ENCODE data around the gene PCAT7.

PCAT7 gene

GRCh38 chr9:94603259-94604160, 48.6 kb downstream of the PCAT7 start:
- peak; percentile 25 for DNase-seq (ENCODE audit: low spot score)

GRCh38 chr9:94606646-94607422, 52.0 kb downstream of the PCAT7 start:
- no peak for DNase-seq (ENCODE audit: low spot score)

DNA sequence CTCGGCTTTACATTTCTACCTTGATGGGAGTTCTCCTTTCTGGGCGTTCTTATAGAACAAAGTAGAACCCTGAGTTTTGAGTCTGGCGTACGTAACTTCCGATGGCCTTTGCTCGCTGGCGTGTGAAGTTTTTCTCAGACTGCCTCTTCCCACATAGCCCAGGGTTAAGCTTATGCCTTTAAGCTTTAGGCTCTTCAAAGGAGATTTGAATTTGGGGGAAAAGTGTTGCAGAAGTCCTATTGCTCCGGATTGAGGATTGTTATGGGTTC, 52.5 kb downstream of the PCAT7 start:
- no peak for DNase-seq (ENCODE audit: low spot score)

DNA sequence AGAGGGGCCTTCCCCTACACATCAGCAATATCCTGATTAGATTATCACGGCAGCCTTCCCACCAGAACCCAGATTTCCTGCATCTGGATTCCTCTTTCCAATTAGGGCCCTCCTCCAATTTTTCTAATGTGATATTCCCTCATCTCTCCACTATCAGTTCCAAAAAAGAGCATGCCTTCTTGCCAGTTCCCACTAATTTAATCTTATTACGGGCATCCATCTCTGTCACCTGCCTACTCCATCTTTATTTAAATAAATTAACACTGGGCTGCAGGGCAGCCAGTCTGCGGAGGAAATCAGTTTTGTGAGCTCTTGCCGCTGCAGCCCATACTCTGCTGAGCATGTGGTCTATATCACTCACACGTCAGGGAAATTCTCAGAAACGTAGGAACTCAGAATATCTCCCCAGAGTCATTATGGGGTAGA, 55.3 kb downstream of the PCAT7 start:
- DNase-seq (ENCODE audit: low spot score) = no peak

- no peak for DNase-seq (ENCODE audit: low spot score)
Observed at GRCh38 chr9:94611638-94612068, 56.8 kb downstream of the PCAT7 start.

- DNase-seq (ENCODE audit: low spot score) = no peak
Observed at GRCh38 chr9:94612071-94612470, 57.2 kb downstream of the PCAT7 start.

- no peak for DNase-seq (ENCODE audit: low spot score)
Observed at GRCh38 chr9:94613003-94613402, 58.1 kb downstream of the PCAT7 start.

DNA sequence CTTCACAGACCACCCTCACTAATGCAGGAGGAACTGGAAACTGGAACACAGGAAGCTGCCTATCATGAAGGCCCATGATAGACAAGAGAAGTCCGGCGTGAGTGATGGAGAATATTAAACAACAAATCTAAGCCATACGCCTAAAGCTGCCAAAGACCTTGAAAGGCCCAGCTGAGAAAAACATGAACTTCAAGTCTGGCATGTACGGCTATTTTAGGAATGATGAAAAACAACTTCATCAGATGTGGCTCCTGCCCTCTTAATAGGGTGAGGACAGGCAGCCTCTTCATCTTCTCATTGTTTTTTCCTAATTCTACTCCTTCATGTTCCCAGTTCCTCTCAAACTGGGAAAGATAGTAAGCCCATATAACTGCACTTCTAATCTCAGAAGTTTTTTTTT, 64.1 kb downstream of the PCAT7 start:
- DNase-seq (ENCODE audit: low spot score) = no peak
